SHP77 (cell line): Measurements from ENCODE around the gene ECT2L.

ENCODE experiments used
- DNase-seq, 2 experiments: peaks; one replicate each; lab custom pipeline; 2025; lab: John Stamatoyannopoulos, UW

The ECT2L gene

GRCh38 chr6:138857775-138858174 is 61.9 kb downstream of the ECT2L start:
- DNase-seq = no peak

- DNase-seq = no peak
These were observed 66.6 kb downstream of the ECT2L start for GRCh38 chr6:138862456-138862855.

- no peak for DNase-seq
These were observed 67.4 kb downstream of the ECT2L start for GRCh38 chr6:138863321-138863720.

- no peak for DNase-seq
These were observed 68.5 kb downstream of the ECT2L start for GRCh38 chr6:138864343-138864890.

- no peak for DNase-seq
These were observed 69.7 kb downstream of the ECT2L start for GRCh38 chr6:138865480-138866109.

GRCh38 chr6:138868181-138868580 is 72.3 kb downstream of the ECT2L start:
- DNase-seq = no peak

GRCh38 chr6:138869398-138869797 is 73.5 kb downstream of the ECT2L start:
- DNase-seq = no peak

- DNase-seq = no peak
These were observed 77.3 kb downstream of the ECT2L start for GRCh38 chr6:138873191-138873590.

GRCh38 chr6:138882369-138883017 is 86.6 kb downstream of the ECT2L start:
- DNase-seq = no peak

- no peak for DNase-seq
These were observed 89.4 kb downstream of the ECT2L start for GRCh38 chr6:138885156-138885819.

- no peak for DNase-seq
These were observed 95.5 kb downstream of the ECT2L start for GRCh38 chr6:138891255-138891986.

- no peak for DNase-seq
These were observed 100.3 kb downstream of the ECT2L start for GRCh38 chr6:138896104-138896756.

GRCh38 chr6:138897031-138897430 is 101.1 kb downstream of the ECT2L start:
- no peak for DNase-seq

GRCh38 chr6:138907167-138907566 is 111.3 kb downstream of the ECT2L start:
- DNase-seq = no peak

GRCh38 chr6:138909511-138909910 is 113.6 kb downstream of the ECT2L start:
- no peak for DNase-seq

GRCh38 chr6:138909975-138910374 is 114.1 kb downstream of the ECT2L start:
- DNase-seq = no peak

- no peak for DNase-seq
These were observed 116.4 kb downstream of the ECT2L start for GRCh38 chr6:138912308-138912707.

GRCh38 chr6:138914701-138915100 is 118.8 kb downstream of the ECT2L start:
- DNase-seq = no peak

GRCh38 chr6:138920906-138921305 is 125.0 kb downstream of the ECT2L start:
- DNase-seq = no peak

GRCh38 chr6:138923561-138923960 is 127.7 kb downstream of the ECT2L start:
- no peak for DNase-seq

- no peak for DNase-seq
These were observed 129.9 kb downstream of the ECT2L start for GRCh38 chr6:138925806-138926205.

GRCh38 chr6:138926579-138926978 is 130.7 kb downstream of the ECT2L start:
- DNase-seq = no peak
